CD4-positive, alpha-beta T cell treated with Interleukin-4 for 4 hours (primary cell): Measurements from ENCODE around the gene OR52J3.
"Not testable (repeated sequence)": the region's sequence is repeated elsewhere in the genome, so short reads cannot be mapped to it uniquely, and the experiment has no call there.

ENCODE experiments used
- DNase-seq: peaks from one replicate; pipeline ENCODE4 v3.0.0-alpha.2; 2020

OR52J3 gene

GRCh38 chr11:5046226-5046625 is at the start of gene OR52J3:
TSS of gene OR52J3 (plus strand) at chr11:5046526. CDS start at chr11:5046526, 0 bp downstream.
- DNase-seq = no peak

GRCh38 chr11:5004424-5005274 is 41.7 kb upstream of the OR52J3 start:
- DNase-seq = no peak

- DNase-seq = no peak
Measured at GRCh38 chr11:5007561-5007960, 38.8 kb upstream of the OR52J3 start.

GRCh38 chr11:5011254-5011653 is 35.1 kb upstream of the OR52J3 start:
- no peak for DNase-seq

GRCh38 chr11:5013012-5013411 is 33.3 kb upstream of the OR52J3 start:
- no peak for DNase-seq

- DNase-seq = no peak
Measured at GRCh38 chr11:5021996-5022395, 24.3 kb upstream of the OR52J3 start.

GRCh38 chr11:5036669-5037068 is 9.7 kb upstream of the OR52J3 start:
- DNase-seq = no peak

GRCh38 chr11:5037926-5038325 is 8.4 kb upstream of the OR52J3 start:
- no peak for DNase-seq

- DNase-seq = no peak
Measured at GRCh38 chr11:5038341-5038740, 8.0 kb upstream of the OR52J3 start.

GRCh38 chr11:5040876-5041275 is 5.5 kb upstream of the OR52J3 start:
- DNase-seq = no peak

GRCh38 chr11:5042091-5042490 is 4.2 kb upstream of the OR52J3 start:
- DNase-seq = no peak

GRCh38 chr11:5043380-5043779 is 2.9 kb upstream of the OR52J3 start:
- DNase-seq = no peak

GRCh38 chr11:5046754-5047330 is 516 bp downstream of the OR52J3 start:
- DNase-seq = no peak

GRCh38 chr11:5058679-5059078 is 12.4 kb downstream of the OR52J3 start:
- not testable (repeated sequence) for DNase-seq

GRCh38 chr11:5059391-5059790 is 13.1 kb downstream of the OR52J3 start, which contains the start of gene OR52E2:
TSS of gene OR52E2 (minus strand) at chr11:5059627. CDS start at chr11:5059627, 0 bp downstream.
- DNase-seq = no peak

- no peak for DNase-seq
Measured at GRCh38 chr11:5065027-5065426, 18.7 kb downstream of the OR52J3 start.

- no peak for DNase-seq
Measured at GRCh38 chr11:5069272-5069671, 22.9 kb downstream of the OR52J3 start, which contains the start of gene OR52E1. TSS of gene OR52E1 (plus strand) at chr11:5069572.

- DNase-seq = no peak
Measured at GRCh38 chr11:5071799-5072198, 25.5 kb downstream of the OR52J3 start.

GRCh38 chr11:5081405-5081804 is 35.1 kb downstream of the OR52J3 start:
- DNase-seq = no peak

GRCh38 chr11:5083602-5084001 is 37.3 kb downstream of the OR52J3 start:
- no peak for DNase-seq

- DNase-seq = no peak
Measured at GRCh38 chr11:5088556-5088955, 42.2 kb downstream of the OR52J3 start.

- no peak for DNase-seq
Measured at GRCh38 chr11:5090668-5091067, 44.3 kb downstream of the OR52J3 start.

- DNase-seq = no peak
Measured at GRCh38 chr11:5092821-5093585, 46.7 kb downstream of the OR52J3 start.

GRCh38 chr11:5096011-5096410 is 49.7 kb downstream of the OR52J3 start:
- no peak for DNase-seq
